Dendritic cell treated with granulocyte-macrophage colony-stimulating factor and Interleukin-4, amounts not matched to agents 40 ng/mL and 50 ng/mL, for 4 days (primary cell): ENCODE measurements around the gene RAD51D.
A peak's percentile ranks its signal among the peaks of the same experiment; 100 is the strongest.
"Not testable (repeated sequence)": the region's sequence is repeated elsewhere in the genome, so short reads cannot be mapped to it uniquely, and the experiment has no call there.

Experiments
- H3K27ac Mint-ChIP-seq: one replicate; pipeline ENCODE4 v1.8.0; 2022; ENCODE audit warnings: mild to moderate bottlenecking, mixed read lengths
- H3K27me3 Mint-ChIP-seq: one replicate; pipeline ENCODE4 v1.8.0; 2022; ENCODE audit warnings: mild to moderate bottlenecking, mixed read lengths
- H3K36me3 Mint-ChIP-seq: one replicate; pipeline ENCODE4 v1.8.0; 2022; ENCODE audit warnings: low read depth, mixed read lengths
- H3K4me1 Mint-ChIP-seq: one replicate; pipeline ENCODE4 v1.8.0; 2022; ENCODE audit warnings: low read depth, mixed read lengths
- H3K4me3 Mint-ChIP-seq: one replicate; pipeline ENCODE4 v1.8.0; 2022; ENCODE audit warnings: mild to moderate bottlenecking, moderate library complexity, mixed read lengths
- H3K9me3 Mint-ChIP-seq: one replicate; pipeline ENCODE4 v1.8.0; 2022; ENCODE audit warnings: mixed read lengths
- intact Hi-C: fragments of 100-400 bp; cut with micrococcal nuclease; formaldehyde crosslinking; loops from one replicate; pipeline ENCODE4 v1.15.0; 2022

The RAD51D gene

DNA sequence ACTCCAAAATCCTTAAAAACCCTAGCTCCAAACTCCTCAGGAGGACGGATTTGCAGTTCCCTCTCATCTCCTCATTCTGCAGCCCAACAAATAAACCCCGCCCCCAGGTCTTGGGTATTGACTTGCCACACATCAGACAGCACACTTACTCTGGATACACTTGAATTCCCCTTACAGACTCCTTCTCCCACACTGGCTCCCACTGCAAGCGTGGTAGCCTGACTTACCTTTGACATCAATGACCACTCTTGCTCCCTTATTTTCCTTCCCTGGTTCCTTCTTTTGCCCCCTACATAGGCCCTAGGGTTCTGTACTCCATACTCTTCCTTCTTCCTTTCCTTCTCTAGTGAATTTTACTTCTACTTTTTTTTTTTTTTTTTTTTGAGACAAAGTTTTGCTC, 63.6 kb downstream of the RAD51D start:
- peak overlapping the region; percentile 15 for H3K27ac Mint-ChIP-seq
- intact Hi-C loops: no loop called here
- no peaks in the 10 kb centered on the region for H3K27me3 Mint-ChIP-seq
- no peak overlapping the region for H3K4me3 Mint-ChIP-seq
- peaks cover 58% of the 10 kb centered on the region for H3K4me1 Mint-ChIP-seq
- peaks cover 45% of the 10 kb centered on the region for H3K36me3 Mint-ChIP-seq
- H3K9me3 Mint-ChIP-seq: no peaks in the 10 kb centered on the region

DNA sequence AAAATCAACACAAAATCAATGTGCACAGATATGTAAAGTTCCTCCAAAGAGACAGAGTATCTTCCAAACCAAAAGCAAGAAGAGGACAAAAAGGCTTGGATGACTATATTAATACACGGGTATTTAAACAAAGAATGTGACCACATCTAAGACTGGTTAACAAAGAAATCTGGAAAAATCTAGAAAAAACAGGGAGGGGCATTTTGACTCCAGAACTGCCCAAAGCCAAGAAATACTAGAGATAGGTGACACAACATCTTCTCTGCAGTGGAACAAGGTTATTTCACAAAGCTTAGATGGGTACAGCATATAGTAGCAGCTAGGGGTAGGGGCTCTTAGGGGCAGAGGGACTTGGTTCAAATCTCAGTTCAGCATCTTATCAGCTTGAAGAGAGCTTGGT, 66.5 kb downstream of the RAD51D start:
- Mint-ChIP-seq H3K9me3 (no peaks in the 10 kb centered on the region), H3K4me1 (peaks cover 76% of the 10 kb centered on the region), H3K27me3 (no peaks in the 10 kb centered on the region), H3K27ac (peak overlapping the region; percentile 76), H3K36me3 (peaks cover 38% of the 10 kb centered on the region), H3K4me3 (no peak overlapping the region)
- intact Hi-C loops: loop anchor here (5.0 kb wide), 1 partner anchor 34 kb away; no protein-coding TSS in a partner anchor

DNA sequence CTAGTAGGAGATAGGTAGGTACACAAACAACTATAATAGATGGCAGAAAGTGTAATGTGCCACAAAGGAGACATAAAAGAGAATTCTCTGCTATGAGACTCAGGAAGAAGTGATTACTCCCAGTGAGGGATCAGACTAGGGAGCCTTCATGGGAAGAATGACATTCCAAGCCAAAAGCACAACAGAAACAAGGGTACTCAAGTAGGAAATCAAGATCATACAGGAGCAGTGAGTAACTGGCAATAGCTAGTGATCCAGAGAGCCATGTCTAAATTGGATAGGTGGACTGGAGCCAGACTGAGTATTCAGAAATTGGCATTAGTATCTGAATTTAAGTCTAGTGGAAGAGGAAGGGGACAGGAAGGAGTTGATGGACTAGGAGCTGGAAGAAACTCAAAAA, 66.9 kb downstream of the RAD51D start:
- peaks cover 34% of the 10 kb centered on the region for H3K36me3 Mint-ChIP-seq
- H3K4me1 Mint-ChIP-seq: peaks cover 75% of the 10 kb centered on the region
- intact Hi-C loops: loop anchor here (5.0 kb wide), 1 partner anchor 35 kb away; no protein-coding TSS in a partner anchor
- no peak overlapping the region for H3K4me3 Mint-ChIP-seq
- H3K9me3 Mint-ChIP-seq: no peaks in the 10 kb centered on the region
- H3K27ac Mint-ChIP-seq: peak overlapping the region; percentile 76
- H3K27me3 Mint-ChIP-seq: no peaks in the 10 kb centered on the region

DNA sequence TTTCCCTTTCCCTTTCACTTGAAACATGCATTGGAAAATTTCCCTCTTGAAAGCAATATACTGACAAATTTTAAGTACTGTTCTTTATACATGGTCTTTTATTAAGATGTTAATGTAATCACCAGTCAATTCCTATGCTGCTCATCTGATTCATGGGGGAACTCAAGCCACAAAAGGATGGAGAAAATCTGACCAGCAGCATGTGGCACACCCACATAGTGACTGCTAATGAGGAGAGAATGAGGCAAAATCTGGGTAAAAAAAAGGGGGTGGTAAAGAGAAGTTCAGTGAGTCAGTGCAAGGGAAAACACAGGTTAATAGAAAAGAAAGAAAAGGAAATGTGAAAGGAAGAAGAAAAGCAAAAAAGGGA, 67.4 kb downstream of the RAD51D start:
- intact Hi-C loops: loop anchor here (5.0 kb wide), 1 partner anchor 35 kb away; no protein-coding TSS in a partner anchor
- H3K4me3 Mint-ChIP-seq: peak overlapping the region; percentile 7
- H3K9me3 Mint-ChIP-seq: no peaks in the 10 kb centered on the region
- H3K36me3 Mint-ChIP-seq: peaks cover 28% of the 10 kb centered on the region
- peaks cover 70% of the 10 kb centered on the region for H3K4me1 Mint-ChIP-seq
- no peaks in the 10 kb centered on the region for H3K27me3 Mint-ChIP-seq
- peak overlapping the region; percentile 76 for H3K27ac Mint-ChIP-seq

DNA sequence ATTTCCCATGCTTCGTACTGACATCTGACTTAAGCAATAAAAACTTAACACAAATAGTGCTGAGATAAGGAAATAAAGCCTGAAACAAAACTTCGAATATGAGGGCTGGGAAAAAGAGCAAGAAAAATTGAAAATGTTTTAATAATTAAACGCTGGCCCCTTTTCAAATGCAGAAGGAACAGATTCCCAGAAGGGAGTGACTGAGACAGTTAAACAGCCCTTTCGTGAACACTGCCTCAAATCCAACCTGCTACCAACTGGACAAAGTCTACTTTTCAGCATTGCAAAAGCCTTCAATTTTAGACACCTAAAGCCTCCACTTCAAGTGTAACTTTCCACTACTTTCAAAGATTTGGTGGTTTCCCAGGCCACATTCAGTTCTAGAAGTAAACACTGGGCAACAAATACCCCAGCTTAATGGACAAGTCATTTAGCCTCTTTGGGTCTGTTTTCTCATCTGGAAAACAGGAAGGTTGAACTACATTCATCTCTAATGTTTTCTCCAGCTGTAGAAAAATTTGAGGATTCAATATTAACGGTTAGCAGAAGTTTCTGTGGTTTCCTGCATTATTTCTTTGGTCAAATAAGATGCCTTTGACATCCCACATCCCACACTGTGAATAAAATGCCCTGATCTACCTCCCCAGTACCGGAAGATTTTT, 68.0 kb downstream of the RAD51D start:
- no peaks in the 10 kb centered on the region for H3K9me3 Mint-ChIP-seq

DNA sequence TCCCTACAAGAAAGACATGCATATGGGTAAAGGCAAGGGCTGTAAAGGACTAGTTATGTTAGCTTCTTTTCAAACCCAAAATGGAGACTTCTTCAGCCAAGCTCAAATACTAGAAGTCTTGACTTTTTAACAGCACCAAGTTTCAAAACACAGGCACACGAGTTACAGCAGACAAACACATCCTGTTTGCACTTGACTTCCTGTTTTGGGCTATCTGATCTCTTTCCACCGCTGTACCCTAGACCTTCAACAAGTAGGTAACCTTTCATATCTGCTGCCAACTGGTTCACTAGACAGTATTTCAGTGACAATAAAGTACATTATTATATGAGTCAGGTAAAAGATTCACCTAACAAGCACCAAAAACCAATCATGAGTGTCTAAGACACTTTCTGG, 68.5 kb downstream of the RAD51D start:
- Mint-ChIP-seq H3K9me3 (no peaks in the 10 kb centered on the region), H3K4me1 (peaks cover 72% of the 10 kb centered on the region), H3K27me3 (no peaks in the 10 kb centered on the region), H3K36me3 (peaks cover 26% of the 10 kb centered on the region), H3K4me3 (peak overlapping the region; percentile 60), H3K27ac (peak overlapping the region; percentile 76)
- intact Hi-C loops: loop anchor here (5.0 kb wide), 1 partner anchor 36 kb away; no protein-coding TSS in a partner anchor

More for the DNA sequence above, 68.0 kb downstream of the RAD51D start:
- Mint-ChIP-seq H3K4me1 (peaks cover 72% of the 10 kb centered on the region), H3K36me3 (peaks cover 26% of the 10 kb centered on the region), H3K27ac (peak overlapping the region; percentile 76), H3K4me3 (peak overlapping the region; percentile 60), H3K27me3 (no peaks in the 10 kb centered on the region)
- intact Hi-C loops: loop anchor here (5.0 kb wide), 1 partner anchor 36 kb away; no protein-coding TSS in a partner anchor

DNA sequence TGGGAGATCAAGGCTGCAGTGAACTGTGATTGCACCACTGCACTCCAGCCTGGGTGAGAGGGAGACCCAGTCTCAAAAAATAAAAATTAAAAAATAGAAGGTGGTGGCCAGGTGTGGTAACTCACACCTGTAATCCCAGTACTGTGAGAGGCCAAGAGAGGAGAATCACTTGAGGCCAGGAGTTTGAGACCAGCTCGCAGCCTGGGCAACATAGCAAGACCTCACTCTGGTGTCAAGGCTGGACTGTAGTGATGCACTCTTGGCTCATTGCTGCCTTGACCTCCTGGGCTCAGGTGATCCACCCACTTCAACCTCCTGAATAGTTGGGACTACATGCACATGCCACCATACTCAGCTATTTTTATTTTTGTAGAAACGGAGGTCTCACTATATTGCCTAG, 69.5 kb downstream of the RAD51D start:
- no peaks in the 10 kb centered on the region for H3K9me3 Mint-ChIP-seq
- H3K36me3 Mint-ChIP-seq: peaks cover 23% of the 10 kb centered on the region
- intact Hi-C loops: loop anchor here (5.0 kb wide), 1 partner anchor 37 kb away; no protein-coding TSS in a partner anchor
- no peak overlapping the region for H3K4me3 Mint-ChIP-seq
- no peaks in the 10 kb centered on the region for H3K27me3 Mint-ChIP-seq
- peaks cover 74% of the 10 kb centered on the region for H3K4me1 Mint-ChIP-seq
- peak overlapping the region; percentile 76 for H3K27ac Mint-ChIP-seq

DNA sequence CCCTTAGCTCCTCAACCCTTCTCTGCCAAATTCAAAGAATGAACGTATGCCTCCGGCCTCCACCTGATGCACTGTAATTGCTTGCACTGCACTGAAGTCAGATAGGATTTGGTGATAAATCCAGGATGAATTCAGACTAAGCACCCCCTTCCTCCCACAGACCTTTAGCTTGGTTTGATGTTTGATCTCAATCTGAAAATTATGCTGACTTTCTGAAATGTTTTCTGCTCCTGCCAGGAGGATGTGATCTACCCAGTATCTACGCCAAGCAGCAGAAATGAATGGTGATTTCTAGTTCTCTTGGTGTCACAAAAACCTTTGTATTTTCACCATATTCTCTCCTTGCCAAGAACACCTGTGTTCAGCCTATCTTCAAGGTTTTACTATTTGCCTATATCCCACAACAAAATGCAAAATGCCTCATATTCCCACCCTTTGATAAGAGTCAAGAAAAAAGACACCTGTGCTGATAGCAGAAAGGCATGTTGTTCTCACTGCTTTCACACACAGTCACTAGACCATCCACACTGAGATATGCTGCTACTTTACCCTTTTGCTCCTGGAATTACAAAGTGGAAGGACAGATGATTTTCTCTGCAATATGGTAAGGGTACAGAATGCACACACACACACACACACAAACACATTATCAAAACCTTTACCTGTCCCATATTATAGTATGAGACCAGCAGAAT, 70.8 kb downstream of the RAD51D start:
- H3K4me1 Mint-ChIP-seq: peaks cover 74% of the 10 kb centered on the region
- H3K36me3 Mint-ChIP-seq: peaks cover 26% of the 10 kb centered on the region
- H3K27me3 Mint-ChIP-seq: no peaks in the 10 kb centered on the region
- H3K9me3 Mint-ChIP-seq: no peaks in the 10 kb centered on the region
- no peak overlapping the region for H3K4me3 Mint-ChIP-seq
- intact Hi-C loops: no loop called here
- H3K27ac Mint-ChIP-seq: no peak overlapping the region

DNA sequence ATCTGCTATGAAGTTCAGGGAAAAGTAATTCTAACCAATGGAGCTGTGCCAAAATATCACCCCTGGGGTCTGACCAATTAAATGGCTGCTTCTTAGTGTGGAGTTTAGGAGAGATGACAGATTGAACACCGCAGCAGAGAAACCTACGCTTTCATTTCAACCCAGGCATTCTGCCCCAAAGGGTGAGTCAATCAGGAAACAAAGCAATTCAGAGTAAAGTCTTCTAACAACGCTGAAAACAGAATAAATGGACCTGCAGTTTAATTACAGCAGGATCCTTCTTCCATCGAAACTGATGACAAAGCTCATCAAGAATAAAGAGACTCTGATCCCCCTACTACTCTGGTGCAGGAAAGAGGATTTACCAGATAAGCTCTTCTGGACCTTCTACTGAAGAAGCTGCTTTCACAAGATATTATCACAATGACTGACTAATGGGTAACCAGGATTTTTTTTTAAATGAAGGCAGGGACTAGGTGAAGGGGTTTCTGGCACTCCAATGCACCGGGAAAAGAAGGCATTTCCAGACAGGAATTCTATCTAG, 72.8 kb downstream of the RAD51D start:
- Mint-ChIP-seq H3K27me3 (no peaks in the 10 kb centered on the region), H3K27ac (peak overlapping the region; percentile 43), H3K36me3 (peaks cover 21% of the 10 kb centered on the region), H3K9me3 (no peaks in the 10 kb centered on the region), H3K4me3 (no peak overlapping the region), H3K4me1 (peaks cover 56% of the 10 kb centered on the region)
- intact Hi-C loops: no loop called here

DNA sequence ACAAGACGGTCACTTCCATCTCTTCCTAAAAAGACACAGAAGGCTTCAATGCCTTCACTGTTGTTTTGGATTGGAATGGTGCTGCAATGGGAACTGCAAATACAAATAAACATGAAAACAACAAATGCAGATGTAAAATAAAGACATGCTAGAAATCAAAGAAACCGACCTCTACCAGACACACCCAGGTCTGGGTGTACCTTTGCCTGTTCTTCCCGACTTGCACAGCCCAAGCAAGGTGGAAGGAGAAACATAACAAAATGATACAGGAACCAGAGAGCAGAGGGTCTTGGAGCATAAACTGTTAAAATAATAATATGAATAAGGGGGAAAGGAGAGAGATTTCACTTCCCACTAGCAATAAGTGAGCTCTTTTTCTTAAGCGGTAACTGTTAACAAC, 73.4 kb downstream of the RAD51D start:
- peaks cover 23% of the 10 kb centered on the region for H3K36me3 Mint-ChIP-seq
- intact Hi-C loops: no loop called here
- no peaks in the 10 kb centered on the region for H3K27me3 Mint-ChIP-seq
- H3K27ac Mint-ChIP-seq: peak overlapping the region; percentile 43
- H3K9me3 Mint-ChIP-seq: peaks cover 3% of the 10 kb centered on the region
- no peak overlapping the region for H3K4me3 Mint-ChIP-seq
- H3K4me1 Mint-ChIP-seq: peaks cover 50% of the 10 kb centered on the region

DNA sequence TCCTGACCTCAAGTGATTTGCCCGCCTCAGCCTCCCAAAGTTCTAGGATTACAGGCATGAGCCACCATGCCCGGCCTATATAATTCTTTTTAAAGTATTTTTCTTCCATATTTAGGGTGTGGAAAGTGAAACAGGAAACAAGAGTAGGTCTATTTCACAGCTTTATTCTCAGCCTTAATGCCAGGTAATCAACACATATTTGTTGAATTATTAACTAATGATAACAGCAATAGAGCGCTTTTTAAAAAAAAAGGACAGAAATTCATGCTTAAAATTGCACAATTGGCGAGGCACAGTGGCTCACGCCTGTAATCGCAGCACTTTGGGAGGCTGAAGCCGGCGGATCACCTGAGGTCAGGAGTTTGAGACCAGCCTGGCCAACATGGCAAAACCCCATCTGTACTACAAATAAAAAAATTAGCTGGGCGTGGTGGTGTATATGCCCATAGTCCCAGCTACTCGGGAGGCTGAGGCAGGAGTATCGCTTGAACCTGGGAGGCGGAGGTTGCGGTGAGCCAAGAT, 74.1 kb downstream of the RAD51D start:
- peak overlapping the region; percentile 43 for H3K27ac Mint-ChIP-seq
- H3K9me3 Mint-ChIP-seq, H3K27me3 Mint-ChIP-seq, H3K4me3 Mint-ChIP-seq, intact Hi-C loops: not testable (repeated sequence)
- peaks cover 46% of the 10 kb centered on the region for H3K4me1 Mint-ChIP-seq
- H3K36me3 Mint-ChIP-seq: peaks cover 30% of the 10 kb centered on the region

DNA sequence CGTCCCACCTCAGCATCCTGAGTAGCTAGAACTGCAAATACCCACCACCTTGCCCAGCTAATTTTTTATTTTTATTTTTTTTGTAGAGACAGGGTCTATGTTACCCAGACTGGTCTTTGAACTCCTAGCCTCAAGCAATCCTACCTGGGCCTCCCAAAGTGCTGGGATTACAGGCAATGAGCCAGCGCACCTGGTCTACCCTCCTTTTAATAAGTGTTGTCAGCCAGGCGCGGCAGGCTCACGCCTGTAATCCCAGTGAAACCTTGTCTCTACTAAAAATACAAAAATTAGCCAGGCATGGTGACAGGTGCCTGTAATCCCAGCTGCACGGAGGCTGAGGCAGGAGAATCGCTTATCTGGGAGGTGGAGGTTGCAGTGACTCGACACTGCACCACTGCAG, 75.5 kb downstream of the RAD51D start:
- intact Hi-C loops: no loop called here
- Mint-ChIP-seq H3K36me3 (peaks cover 40% of the 10 kb centered on the region), H3K27ac (no peak overlapping the region), H3K27me3 (no peaks in the 10 kb centered on the region), H3K9me3 (peaks cover 8% of the 10 kb centered on the region), H3K4me1 (peaks cover 40% of the 10 kb centered on the region), H3K4me3 (no peak overlapping the region)
